ENCODE data around the gene FADD. TPM values are rescaled to one million over a fixed set of nuclear protein-coding genes. Genes with fewer than 3 reads are reported as not detected.

FADD gene
- total RNA-seq, 4 donors from 2014 or later = 17.0 to 26.6 (median 21.9) TPM

DNA sequence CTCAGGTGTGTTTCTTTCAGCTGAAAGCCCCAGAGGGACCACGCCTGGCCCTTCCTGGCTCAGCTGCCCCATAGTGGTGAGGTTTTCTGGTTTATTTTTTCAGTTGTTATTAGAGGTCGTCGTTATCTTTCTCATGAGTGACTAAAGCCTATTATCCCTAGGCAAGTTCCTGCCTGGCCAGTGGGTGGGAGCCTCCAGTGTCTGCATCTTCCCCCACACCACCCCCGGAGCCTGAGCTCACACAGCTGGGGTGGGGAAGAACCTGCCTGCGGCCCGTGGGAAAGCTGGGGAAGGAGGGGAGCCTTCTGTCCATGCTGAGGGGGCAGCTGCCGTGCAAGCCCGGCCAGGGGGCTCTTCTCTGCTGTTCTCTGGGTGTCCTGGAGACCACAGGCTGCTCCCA, 43.1 kb downstream of the FADD start:
- H3K9me3 ChIP-seq = no peaks in the 10 kb centered on the region
- no peak overlapping the region for H3K27ac ChIP-seq
- H3K4me3 ChIP-seq = no peak overlapping the region

GRCh38 chr11:70247042-70247709, 44.1 kb downstream of the FADD start:
- Histone ChIP-seq H3K9me3 (no peaks in the 10 kb centered on the region), H3K36me3 (no peaks in the 10 kb centered on the region), H3K4me3 (no peak overlapping the region), H3K27ac (no peak overlapping the region), H3K4me1 (no peaks in the 10 kb centered on the region), H3K27me3 (no peaks in the 10 kb centered on the region)
- 62 to 63% methylated on average over 7 to 8 of the region's 8 CpGs for WGBS, 2 donors (ENCODE audit: low coverage in 1 of 2)
- TF ChIP-seq POLR2AphosphoS5 (IDR thresholded peaks at IDR 0.05) (no peak), EP300 (IDR thresholded peaks at IDR 0.05) (no peak), POLR2A (IDR thresholded peaks at IDR 0.05) (no peak)
- TF ChIP-seq, protein P1, sequence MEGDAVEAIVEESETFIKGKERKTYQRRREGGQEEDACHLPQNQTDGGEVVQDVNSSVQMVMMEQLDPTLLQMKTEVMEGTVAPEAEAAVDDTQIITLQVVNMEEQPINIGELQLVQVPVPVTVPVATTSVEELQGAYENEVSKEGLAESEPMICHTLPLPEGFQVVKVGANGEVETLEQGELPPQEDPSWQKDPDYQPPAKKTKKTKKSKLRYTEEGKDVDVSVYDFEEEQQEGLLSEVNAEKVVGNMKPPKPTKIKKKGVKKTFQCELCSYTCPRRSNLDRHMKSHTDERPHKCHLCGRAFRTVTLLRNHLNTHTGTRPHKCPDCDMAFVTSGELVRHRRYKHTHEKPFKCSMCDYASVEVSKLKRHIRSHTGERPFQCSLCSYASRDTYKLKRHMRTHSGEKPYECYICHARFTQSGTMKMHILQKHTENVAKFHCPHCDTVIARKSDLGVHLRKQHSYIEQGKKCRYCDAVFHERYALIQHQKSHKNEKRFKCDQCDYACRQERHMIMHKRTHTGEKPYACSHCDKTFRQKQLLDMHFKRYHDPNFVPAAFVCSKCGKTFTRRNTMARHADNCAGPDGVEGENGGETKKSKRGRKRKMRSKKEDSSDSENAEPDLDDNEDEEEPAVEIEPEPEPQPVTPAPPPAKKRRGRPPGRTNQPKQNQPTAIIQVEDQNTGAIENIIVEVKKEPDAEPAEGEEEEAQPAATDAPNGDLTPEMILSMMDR (IDR thresholded peaks at IDR 0.05) = no peak
- no peak for ATAC-seq

More for the DNA sequence above, 43.1 kb downstream of the FADD start:
- Histone ChIP-seq H3K27me3 (no peaks in the 10 kb centered on the region), H3K36me3 (no peaks in the 10 kb centered on the region), H3K4me1 (no peaks in the 10 kb centered on the region)
- 67 to 100% methylated on average over 1 to 4 of the region's 8 CpGs for WGBS, 2 donors (ENCODE audit: low coverage in 1 of 2)
- TF ChIP-seq POLR2A (IDR thresholded peaks at IDR 0.05) = no peak
- TF ChIP-seq, protein P1 (IDR thresholded peaks at IDR 0.05) = no peak
- TF ChIP-seq EP300 (IDR thresholded peaks at IDR 0.05) = no peak
- TF ChIP-seq POLR2AphosphoS5 (IDR thresholded peaks at IDR 0.05) = no peak
- ATAC-seq = no peak

- H3K9me3 ChIP-seq = no peaks in the 10 kb centered on the region
- no peak overlapping the region for H3K4me3 ChIP-seq
- WGBS, 2 donors (ENCODE audit: low coverage in 1 of 2) = 51 to 81% methylated on average over 2 of the region's 4 CpGs
- ATAC-seq = no peak
- TF ChIP-seq EP300 (IDR thresholded peaks at IDR 0.05) (no peak), POLR2A (IDR thresholded peaks at IDR 0.05) (no peak), POLR2AphosphoS5 (IDR thresholded peaks at IDR 0.05) (no peak)
- TF ChIP-seq, protein P1 (IDR thresholded peaks at IDR 0.05) = no peak
- no peaks in the 10 kb centered on the region for H3K4me1 ChIP-seq
- H3K27me3 ChIP-seq = no peaks in the 10 kb centered on the region
- no peak overlapping the region for H3K27ac ChIP-seq
- no peaks in the 10 kb centered on the region for H3K36me3 ChIP-seq
These were observed 44.6 kb downstream of the FADD start for GRCh38 chr11:70247710-70248072.

DNA sequence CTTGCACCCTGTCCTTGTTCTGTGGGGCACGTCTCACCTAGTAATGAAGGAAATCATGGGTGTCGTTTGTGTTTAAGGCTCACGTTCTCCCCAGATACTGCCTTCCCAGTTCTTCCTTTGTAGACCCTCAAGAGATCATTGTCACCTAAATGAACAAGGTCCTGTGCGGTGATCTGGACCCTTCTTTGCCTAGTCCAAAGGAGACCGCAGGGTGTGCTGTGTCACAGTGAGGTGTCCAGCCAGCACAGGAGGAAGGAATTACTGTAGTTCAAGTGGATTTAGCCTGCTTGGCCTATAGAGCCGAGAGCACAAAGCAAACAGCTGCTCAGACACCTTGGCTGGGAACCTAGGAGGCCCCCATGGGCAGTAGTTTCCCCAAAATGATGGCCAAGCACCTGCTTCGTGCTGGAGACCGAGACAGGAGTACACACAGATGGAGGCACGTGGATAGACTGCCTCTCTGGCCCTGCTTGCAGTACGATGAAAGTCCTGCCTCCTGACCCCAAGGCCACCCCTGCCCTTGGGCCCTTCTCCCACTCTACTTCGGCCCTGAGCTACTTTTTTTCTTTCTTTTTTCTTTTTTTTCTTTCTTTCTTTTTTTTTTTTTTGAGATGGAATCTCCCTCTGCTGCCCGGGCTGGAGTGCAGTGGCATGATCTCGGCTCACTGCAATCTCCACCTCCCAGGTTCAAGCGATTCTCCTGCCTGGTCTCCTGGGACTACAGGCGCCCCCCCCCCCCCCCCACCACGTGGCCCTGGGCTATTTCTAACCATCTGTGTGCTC, 48.0 kb downstream of the FADD start:
- no peak overlapping the region for H3K27ac ChIP-seq
- 63 to 81% methylated on average over 4 to 7 of the region's 16 CpGs for WGBS, 2 donors (ENCODE audit: low coverage in 1 of 2)
- H3K9me3 ChIP-seq = no peaks in the 10 kb centered on the region
- no peaks in the 10 kb centered on the region for H3K36me3 ChIP-seq
- TF ChIP-seq, protein P1 (IDR thresholded peaks at IDR 0.05) = no peak
- TF ChIP-seq EP300 (IDR thresholded peaks at IDR 0.05) = no peak
- TF ChIP-seq POLR2AphosphoS5 (IDR thresholded peaks at IDR 0.05) = no peak
- no peak for TF ChIP-seq POLR2A (IDR thresholded peaks at IDR 0.05)
- H3K27me3 ChIP-seq = no peaks in the 10 kb centered on the region
- H3K4me1 ChIP-seq = no peaks in the 10 kb centered on the region
- no peak overlapping the region for H3K4me3 ChIP-seq
- ATAC-seq = no peak

All from gastroesophageal sphincter (tissue), 4 donors.